WTC11 (cell line): Measurements from ENCODE around the gene CAB39L. TPM values are rescaled to one million over a fixed set of nuclear protein-coding genes. Genes with fewer than 3 reads are reported as not detected.

ENCODE experiments used
- ATAC-seq: fragments of 200-7000 bp; cut with Tn5 transposase; 2 replicates; pipeline ENCODE4 v1.10.0; 2021; ENCODE audit warnings: mild to moderate bottlenecking, moderate library complexity
- CTCF ChIA-PET: fragments of 300-600 bp; sonication (Branson Sonifier 250); formaldehyde crosslinking; loops from one replicate; lab custom pipeline; 2021; ENCODE audit warnings: antibody characterized with exemption; lab: Charles Lee
- POLR2A ChIA-PET: fragments of 350-600 bp; sonication (Branson Sonifier 250); formaldehyde crosslinking; loops from one replicate; lab custom pipeline; 2021; ENCODE audit warnings: antibody characterized with exemption; lab: Charles Lee
- DNase-seq: peaks from one replicate; pipeline ENCODE4 v3.0.0; 2021; ENCODE audit warnings: low spot score
- H3K27ac Mint-ChIP-seq: 2 replicates; pipeline ENCODE4 v1.8.0; 2021; ENCODE audit warnings: mixed read lengths
- H3K27me3 Mint-ChIP-seq: 2 replicates; pipeline ENCODE4 v1.8.0; 2021; ENCODE audit warnings: low read depth, mild to moderate bottlenecking, moderate library complexity, mixed read lengths
- H3K36me3 Mint-ChIP-seq: 2 replicates; pipeline ENCODE4 v1.8.0; 2021; ENCODE audit warnings: mixed read lengths
- H3K4me1 Mint-ChIP-seq: 2 replicates; pipeline ENCODE4 v1.8.0; 2022; ENCODE audit warnings: mixed read lengths
- H3K4me3 Mint-ChIP-seq: 2 replicates; pipeline ENCODE4 v1.8.0; 2021; ENCODE audit warnings: mild to moderate bottlenecking, moderate library complexity, mixed read lengths
- H3K9me3 Mint-ChIP-seq: 2 replicates; pipeline ENCODE4 v1.8.0; 2021; ENCODE audit warnings: mixed read lengths
- CBFB ChIP-seq: sonication (generic); formaldehyde crosslinking; IDR thresholded peaks from 2 replicates; pipeline ENCODE4 v1.8.1; 2022; ENCODE audit warnings: mild to moderate bottlenecking, low read depth, missing genetic modification reagents
- CREB1 ChIP-seq: sonication (generic); formaldehyde crosslinking; IDR thresholded peaks from 2 replicates; pipeline ENCODE4 v1.8.0; 2023; ENCODE audit warnings: mild to moderate bottlenecking, missing genetic modification reagents
- FOXK1 ChIP-seq: sonication (generic); formaldehyde crosslinking; IDR thresholded peaks from 2 replicates; pipeline ENCODE4 v1.8.0; 2022; ENCODE audit warnings: mild to moderate bottlenecking, moderate library complexity, missing genetic modification reagents
- GRHL2 ChIP-seq: fragments of 250-450 bp; sonication (Bioruptor Pico); IDR thresholded peaks from 2 replicates; pipeline ENCODE4 v1.8.0; 2022; ENCODE audit warnings: mild to moderate bottlenecking, moderate library complexity; ENCODE audit not compliant: insufficient replicate concordance, severe bottlenecking
- NFATC4 ChIP-seq: fragments of 250-450 bp; sonication (Bioruptor Pico); IDR thresholded peaks from 2 replicates; pipeline ENCODE4 v1.9.0; 2021; ENCODE audit warnings: mild to moderate bottlenecking
- NR2C2 ChIP-seq: sonication (generic); formaldehyde crosslinking; IDR thresholded peaks from 2 replicates; pipeline ENCODE4 v1.8.0; 2022; ENCODE audit warnings: mild to moderate bottlenecking, missing genetic modification reagents
- OVOL2 ChIP-seq: fragments of 250-450 bp; sonication (Bioruptor Pico); IDR thresholded peaks from 2 replicates; pipeline ENCODE4 v1.9.0; 2021; ENCODE audit warnings: mild to moderate bottlenecking, borderline replicate concordance
- PRRX2 ChIP-seq: fragments of 250-450 bp; sonication (Bioruptor Pico); IDR thresholded peaks from 2 replicates; pipeline ENCODE4 v1.8.0; 2021; ENCODE audit warnings: mild to moderate bottlenecking
- RORB ChIP-seq: fragments of 250-450 bp; sonication (Bioruptor Pico); IDR thresholded peaks from 2 replicates; pipeline ENCODE4 v1.9.0; 2021; ENCODE audit warnings: mild to moderate bottlenecking
- TEAD4 ChIP-seq: sonication (generic); formaldehyde crosslinking; IDR thresholded peaks from 2 replicates; pipeline ENCODE4 v1.8.0; 2022; ENCODE audit warnings: mild to moderate bottlenecking, missing genetic modification reagents
- TP53 ChIP-seq: sonication (generic); formaldehyde crosslinking; IDR thresholded peaks from 2 replicates; pipeline ENCODE4 v1.8.1; 2023; ENCODE audit warnings: mild to moderate bottlenecking, missing genetic modification reagents
- ZBTB21 ChIP-seq: sonication (generic); formaldehyde crosslinking; IDR thresholded peaks from 2 replicates; pipeline ENCODE4 v1.8.1; 2023; ENCODE audit warnings: mild to moderate bottlenecking, missing genetic modification reagents, borderline replicate concordance
- ZNF317 ChIP-seq: sonication (generic); formaldehyde crosslinking; IDR thresholded peaks from 2 replicates; pipeline ENCODE4 v1.8.1; 2023; ENCODE audit warnings: low read depth, mild to moderate bottlenecking, moderate library complexity, missing genetic modification reagents, borderline replicate concordance
- total RNA-seq: library from RNA; stranded (reverse); gene quantifications from 3 replicates; pipeline ENCODE4 v1.2.3, GENCODE V29; 2021
- TF ChIP-seq, protein P1 (sequence below): fragments of 250-450 bp; sonication (Bioruptor Pico); IDR thresholded peaks from 2 replicates; pipeline ENCODE4 v1.9.0; 2021; ENCODE audit warnings: mild to moderate bottlenecking
- TF ChIP-seq, protein P2 (sequence below): sonication (generic); formaldehyde crosslinking; IDR thresholded peaks from 2 replicates; pipeline ENCODE4 v1.8.0; 2022; ENCODE audit warnings: missing genetic modification reagents
- TF ChIP-seq, protein P3 (sequence below): sonication (generic); formaldehyde crosslinking; IDR thresholded peaks from 2 replicates; pipeline ENCODE4 v1.8.0; 2022; ENCODE audit warnings: mild to moderate bottlenecking, missing genetic modification reagents
- TF ChIP-seq, protein P4 (sequence below): sonication (generic); formaldehyde crosslinking; IDR thresholded peaks from 2 replicates; pipeline ENCODE4 v1.8.1; 2023; ENCODE audit warnings: mild to moderate bottlenecking, missing genetic modification reagents

CAB39L gene
- total RNA-seq, 1 experiment from 2014 or later, result 3.3 TPM

DNA sequence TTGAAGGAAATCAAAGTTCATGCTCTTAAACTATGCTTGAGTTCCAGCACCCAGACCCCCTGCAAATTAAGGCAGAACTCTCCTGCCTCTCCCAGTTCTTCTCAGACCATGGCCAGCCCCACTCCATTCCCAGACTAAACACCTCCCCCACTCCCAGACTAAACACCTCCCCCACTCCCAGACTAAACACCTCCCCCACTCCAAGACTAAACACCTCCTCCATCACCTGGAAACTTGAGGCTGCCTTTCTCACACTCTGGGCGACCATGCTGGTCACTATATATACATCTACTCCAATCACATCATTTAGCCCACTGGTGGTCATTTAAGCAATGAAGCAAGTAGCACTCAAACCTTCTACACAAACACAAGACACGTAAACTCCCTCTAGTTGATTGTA is 57.2 kb downstream of the CAB39L start (continued):
- no peak for TF ChIP-seq GRHL2 (CRISPR knock-in tag)
- TF ChIP-seq, protein P1, sequence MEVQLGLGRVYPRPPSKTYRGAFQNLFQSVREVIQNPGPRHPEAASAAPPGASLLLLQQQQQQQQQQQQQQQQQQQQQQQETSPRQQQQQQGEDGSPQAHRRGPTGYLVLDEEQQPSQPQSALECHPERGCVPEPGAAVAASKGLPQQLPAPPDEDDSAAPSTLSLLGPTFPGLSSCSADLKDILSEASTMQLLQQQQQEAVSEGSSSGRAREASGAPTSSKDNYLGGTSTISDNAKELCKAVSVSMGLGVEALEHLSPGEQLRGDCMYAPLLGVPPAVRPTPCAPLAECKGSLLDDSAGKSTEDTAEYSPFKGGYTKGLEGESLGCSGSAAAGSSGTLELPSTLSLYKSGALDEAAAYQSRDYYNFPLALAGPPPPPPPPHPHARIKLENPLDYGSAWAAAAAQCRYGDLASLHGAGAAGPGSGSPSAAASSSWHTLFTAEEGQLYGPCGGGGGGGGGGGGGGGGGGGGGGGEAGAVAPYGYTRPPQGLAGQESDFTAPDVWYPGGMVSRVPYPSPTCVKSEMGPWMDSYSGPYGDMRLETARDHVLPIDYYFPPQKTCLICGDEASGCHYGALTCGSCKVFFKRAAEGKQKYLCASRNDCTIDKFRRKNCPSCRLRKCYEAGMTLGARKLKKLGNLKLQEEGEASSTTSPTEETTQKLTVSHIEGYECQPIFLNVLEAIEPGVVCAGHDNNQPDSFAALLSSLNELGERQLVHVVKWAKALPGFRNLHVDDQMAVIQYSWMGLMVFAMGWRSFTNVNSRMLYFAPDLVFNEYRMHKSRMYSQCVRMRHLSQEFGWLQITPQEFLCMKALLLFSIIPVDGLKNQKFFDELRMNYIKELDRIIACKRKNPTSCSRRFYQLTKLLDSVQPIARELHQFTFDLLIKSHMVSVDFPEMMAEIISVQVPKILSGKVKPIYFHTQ (CRISPR knock-in tag), result no peak
- TF ChIP-seq ZBTB21 (CRISPR knock-in tag), result no peak
- TF ChIP-seq PRRX2, result no peak
- TF ChIP-seq OVOL2 (CRISPR knock-in tag), result no peak
- TF ChIP-seq NR2C2 (CRISPR knock-in tag), result no peak
- no peak for TF ChIP-seq RORB

DNA sequence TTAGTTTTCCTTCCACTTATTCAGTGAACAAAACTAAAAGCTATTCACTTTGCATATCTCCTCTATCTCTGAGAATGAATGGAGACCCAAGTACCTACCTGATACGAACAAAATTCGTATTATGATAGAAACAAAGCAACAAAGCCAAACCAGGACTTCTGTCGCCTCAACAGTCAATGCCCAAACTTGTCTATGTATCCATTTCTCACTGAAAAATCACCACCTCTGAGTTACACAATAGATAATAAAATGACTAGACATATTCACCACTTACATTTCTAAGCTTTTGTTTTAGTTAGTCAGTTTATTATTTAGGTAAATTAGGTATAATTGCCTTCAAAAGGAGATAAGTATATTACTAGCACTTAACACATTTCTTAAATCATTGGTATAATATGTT is 67.7 kb downstream of the CAB39L start:
- DNase-seq (no peak), ATAC-seq (no peak)
- TF ChIP-seq, protein P2, sequence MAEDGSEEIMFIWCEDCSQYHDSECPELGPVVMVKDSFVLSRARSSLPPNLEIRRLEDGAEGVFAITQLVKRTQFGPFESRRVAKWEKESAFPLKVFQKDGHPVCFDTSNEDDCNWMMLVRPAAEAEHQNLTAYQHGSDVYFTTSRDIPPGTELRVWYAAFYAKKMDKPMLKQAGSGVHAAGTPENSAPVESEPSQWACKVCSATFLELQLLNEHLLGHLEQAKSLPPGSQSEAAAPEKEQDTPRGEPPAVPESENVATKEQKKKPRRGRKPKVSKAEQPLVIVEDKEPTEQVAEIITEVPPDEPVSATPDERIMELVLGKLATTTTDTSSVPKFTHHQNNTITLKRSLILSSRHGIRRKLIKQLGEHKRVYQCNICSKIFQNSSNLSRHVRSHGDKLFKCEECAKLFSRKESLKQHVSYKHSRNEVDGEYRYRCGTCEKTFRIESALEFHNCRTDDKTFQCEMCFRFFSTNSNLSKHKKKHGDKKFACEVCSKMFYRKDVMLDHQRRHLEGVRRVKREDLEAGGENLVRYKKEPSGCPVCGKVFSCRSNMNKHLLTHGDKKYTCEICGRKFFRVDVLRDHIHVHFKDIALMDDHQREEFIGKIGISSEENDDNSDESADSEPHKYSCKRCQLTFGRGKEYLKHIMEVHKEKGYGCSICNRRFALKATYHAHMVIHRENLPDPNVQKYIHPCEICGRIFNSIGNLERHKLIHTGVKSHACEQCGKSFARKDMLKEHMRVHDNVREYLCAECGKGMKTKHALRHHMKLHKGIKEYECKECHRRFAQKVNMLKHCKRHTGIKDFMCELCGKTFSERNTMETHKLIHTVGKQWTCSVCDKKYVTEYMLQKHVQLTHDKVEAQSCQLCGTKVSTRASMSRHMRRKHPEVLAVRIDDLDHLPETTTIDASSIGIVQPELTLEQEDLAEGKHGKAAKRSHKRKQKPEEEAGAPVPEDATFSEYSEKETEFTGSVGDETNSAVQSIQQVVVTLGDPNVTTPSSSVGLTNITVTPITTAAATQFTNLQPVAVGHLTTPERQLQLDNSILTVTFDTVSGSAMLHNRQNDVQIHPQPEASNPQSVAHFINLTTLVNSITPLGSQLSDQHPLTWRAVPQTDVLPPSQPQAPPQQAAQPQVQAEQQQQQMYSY (CRISPR knock-in tag), result no peak
- TF ChIP-seq, protein P3, sequence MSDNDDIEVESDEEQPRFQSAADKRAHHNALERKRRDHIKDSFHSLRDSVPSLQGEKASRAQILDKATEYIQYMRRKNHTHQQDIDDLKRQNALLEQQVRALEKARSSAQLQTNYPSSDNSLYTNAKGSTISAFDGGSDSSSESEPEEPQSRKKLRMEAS (CRISPR knock-in tag), result no peak
- TF ChIP-seq, protein P4, sequence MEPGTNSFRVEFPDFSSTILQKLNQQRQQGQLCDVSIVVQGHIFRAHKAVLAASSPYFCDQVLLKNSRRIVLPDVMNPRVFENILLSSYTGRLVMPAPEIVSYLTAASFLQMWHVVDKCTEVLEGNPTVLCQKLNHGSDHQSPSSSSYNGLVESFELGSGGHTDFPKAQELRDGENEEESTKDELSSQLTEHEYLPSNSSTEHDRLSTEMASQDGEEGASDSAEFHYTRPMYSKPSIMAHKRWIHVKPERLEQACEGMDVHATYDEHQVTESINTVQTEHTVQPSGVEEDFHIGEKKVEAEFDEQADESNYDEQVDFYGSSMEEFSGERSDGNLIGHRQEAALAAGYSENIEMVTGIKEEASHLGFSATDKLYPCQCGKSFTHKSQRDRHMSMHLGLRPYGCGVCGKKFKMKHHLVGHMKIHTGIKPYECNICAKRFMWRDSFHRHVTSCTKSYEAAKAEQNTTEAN, result no peak
- TF ChIP-seq TEAD4 (CRISPR knock-in tag), result no peak
- TF ChIP-seq NFATC4 (CRISPR knock-in tag), result no peak
- TF ChIP-seq CREB1 (CRISPR knock-in tag), result no peak
- TF ChIP-seq FOXK1 (CRISPR knock-in tag), result no peak
- TF ChIP-seq ZNF317 (CRISPR knock-in tag), result no peak
- TF ChIP-seq TP53 (CRISPR knock-in tag), result no peak
- no peak for TF ChIP-seq CBFB (CRISPR knock-in tag)
- Mint-ChIP-seq H3K27ac (no peak overlapping the region), H3K4me3 (no peak overlapping the region), H3K27me3 (no peaks in the 10 kb centered on the region), H3K9me3 (no peaks in the 10 kb centered on the region), H3K36me3 (peaks cover 10% of the 10 kb centered on the region; the same call in 1 of the 2 replicates), H3K4me1 (peaks cover 21% of the 10 kb centered on the region)
- ChIA-PET POLR2A (no interaction called here), CTCF (interaction anchor here (2.1 kb wide), 1 partner anchor 95 kb away, joined by 5 read pairs; no protein-coding TSS in a partner anchor)
